Smooth muscle cell (in vitro differentiated cells): Measurements from ENCODE around the gene ATP8A2. TPM values are rescaled to one million over a fixed set of nuclear protein-coding genes. Genes with fewer than 3 reads are reported as not detected.
A peak's percentile ranks its signal among the peaks of the same experiment; 100 is the strongest.

ENCODE experiments used
- DNase-seq: peaks from one replicate; lab custom pipeline; 2025; ENCODE audit not compliant: unreplicated experiment; lab: John Stamatoyannopoulos, UW
- H2AFZ ChIP-seq: fragments of 200-600 bp; sonication (generic); 2 replicates; pipeline ENCODE4 v1.6.0; 2016; ENCODE audit warnings: antibody characterized with exemption, low read depth, mild to moderate bottlenecking
- H3F3A ChIP-seq: fragments of 200-600 bp; sonication (generic); 2 replicates; pipeline ENCODE4 v1.6.0; 2017; ENCODE audit warnings: antibody characterized with exemption, low read depth
- H3K27ac ChIP-seq: fragments of 200-600 bp; sonication (generic); 2 replicates; pipeline ENCODE4 v1.5.1; 2016; ENCODE audit warnings: low read depth, mild to moderate bottlenecking
- H3K27me3 ChIP-seq: fragments of 200-600 bp; sonication (generic); 2 replicates; pipeline ENCODE4 v1.6.1; 2016; ENCODE audit warnings: low read depth, mild to moderate bottlenecking
- H3K36me3 ChIP-seq: fragments of 200-600 bp; sonication (generic); 2 replicates; pipeline ENCODE4 v1.5.1; 2016; ENCODE audit warnings: low read depth
- H3K4me1 ChIP-seq: fragments of 200-600 bp; sonication (generic); 2 replicates; pipeline ENCODE4 v1.5.1; 2016; ENCODE audit warnings: low read depth
- H3K4me2 ChIP-seq: fragments of 200-600 bp; sonication (generic); 2 replicates; pipeline ENCODE4 v1.6.0; 2016; ENCODE audit warnings: mild to moderate bottlenecking
- H3K4me3 ChIP-seq: fragments of 200-600 bp; sonication (generic); 2 replicates; pipeline ENCODE4 v1.5.1; 2016; ENCODE audit warnings: mild to moderate bottlenecking
- H3K79me2 ChIP-seq: fragments of 200-600 bp; sonication (generic); 2 replicates; pipeline ENCODE4 v1.6.0; 2016; ENCODE audit warnings: low read depth, mild to moderate bottlenecking
- H3K9ac ChIP-seq: fragments of 200-600 bp; sonication (generic); 2 replicates; pipeline ENCODE4 v1.6.0; 2016; ENCODE audit warnings: low read depth
- H3K9me3 ChIP-seq: fragments of 200-600 bp; sonication (generic); replicated peaks from 2 replicates; pipeline ENCODE4 v1.5.1; 2016; ENCODE audit warnings: low read depth
- H4K20me1 ChIP-seq: fragments of 200-600 bp; sonication (generic); 2 replicates; pipeline ENCODE4 v1.6.0; 2016; ENCODE audit warnings: low read depth
- CTCF ChIP-seq: fragments of 200-600 bp; sonication (generic); IDR thresholded peaks from 2 replicates; pipeline ENCODE4 v1.5.1; 2017; ENCODE audit warnings: borderline replicate concordance, mild to moderate bottlenecking, antibody characterized with exemption; ENCODE audit not compliant: insufficient read depth, poor library complexity, severe bottlenecking
- WGBS: methylation state at CpG from one replicate; pipeline ENCODE4 v1.1.7; 2016; ENCODE audit warnings: low lambda C conversion rate; 5-methylcytosine and 5-hydroxymethylcytosine counted together
- polyA plus RNA-seq: library from polyadenylated mRNA; unstranded; fragments of >200 nt; fragmentation: Nextera tagmentation; extraction: Ambion mirVana; gene quantifications from 2 replicates; pipeline ENCODE4 v1.2.1, GENCODE V29; 2016
- total RNA-seq: library from RNA; depleted of rRNA; stranded (reverse); fragments of >200 nt; gene quantifications from 2 replicates; pipeline ENCODE4 v1.2.3, GENCODE V29; 2014

Gene ATP8A2
- total and polyA plus RNA-seq, 2 experiments from 2014 or later, result under 0.01 to 0.06 TPM

GRCh38 chr13:25775275-25775674 is 403.5 kb downstream of the ATP8A2 start:
- TF ChIP-seq CTCF, result no peak
- H3K4me2 ChIP-seq, result no peak overlapping the region
- DNase-seq, result no peak

GRCh38 chr13:25775986-25776385 is 404.2 kb downstream of the ATP8A2 start:
- 78% methylated on average over 4 of the region's 4 CpGs for WGBS
- no peak overlapping the region for H3K27ac ChIP-seq
- H3F3A ChIP-seq, result no peaks in the 10 kb centered on the region
- H3K4me1 ChIP-seq, result peaks cover 9% of the 10 kb centered on the region
- no peaks in the 10 kb centered on the region for H3K36me3 ChIP-seq
- no peaks in the 10 kb centered on the region for H3K27me3 ChIP-seq
- H3K4me3 ChIP-seq, result no peak overlapping the region
- no peak overlapping the region for H2AFZ ChIP-seq
- no peak overlapping the region for H3K9ac ChIP-seq
- H3K9me3 ChIP-seq, result no peaks in the 10 kb centered on the region
- DNase-seq, result no peak
- H3K79me2 ChIP-seq, result no peaks in the 10 kb centered on the region
- no peak for TF ChIP-seq CTCF
- H4K20me1 ChIP-seq, result no peaks in the 10 kb centered on the region
- no peak overlapping the region for H3K4me2 ChIP-seq

More at GRCh38 chr13:25775275-25775674, 403.5 kb downstream of the ATP8A2 start:
- no peak overlapping the region for H2AFZ ChIP-seq
- 60% methylated on average over 3 of the region's 3 CpGs for WGBS
- H3K27ac ChIP-seq, result no peak overlapping the region
- peaks cover 9% of the 10 kb centered on the region for H3K4me1 ChIP-seq
- H4K20me1 ChIP-seq, result no peaks in the 10 kb centered on the region
- no peaks in the 10 kb centered on the region for H3K79me2 ChIP-seq
- H3K27me3 ChIP-seq, result no peaks in the 10 kb centered on the region
- H3K4me3 ChIP-seq, result no peak overlapping the region
- H3K9ac ChIP-seq, result no peak overlapping the region
- no peaks in the 10 kb centered on the region for H3K9me3 ChIP-seq
- H3K36me3 ChIP-seq, result no peaks in the 10 kb centered on the region
- H3F3A ChIP-seq, result no peaks in the 10 kb centered on the region

- H3K27ac ChIP-seq, result no peak overlapping the region
- peak overlapping the region; percentile 24 for H2AFZ ChIP-seq
- peak overlapping the region; percentile 14 for H3K4me2 ChIP-seq
- no peaks in the 10 kb centered on the region for H4K20me1 ChIP-seq
- no peak for TF ChIP-seq CTCF
- no peaks in the 10 kb centered on the region for H3K27me3 ChIP-seq
- H3K9ac ChIP-seq, result no peak overlapping the region
- WGBS, result 43% methylated on average over 7 of the region's 7 CpGs
- peaks cover 9% of the 10 kb centered on the region for H3K4me1 ChIP-seq
- no peak for DNase-seq
- H3K4me3 ChIP-seq, result no peak overlapping the region
- H3K36me3 ChIP-seq, result no peaks in the 10 kb centered on the region
- no peaks in the 10 kb centered on the region for H3K79me2 ChIP-seq
- H3K9me3 ChIP-seq, result no peaks in the 10 kb centered on the region
- H3F3A ChIP-seq, result no peaks in the 10 kb centered on the region
These were observed 404.9 kb downstream of the ATP8A2 start for GRCh38 chr13:25776722-25777121.

GRCh38 chr13:25777509-25777908 is 405.7 kb downstream of the ATP8A2 start:
- H3K79me2 ChIP-seq, result no peaks in the 10 kb centered on the region
- no peak overlapping the region for H3K27ac ChIP-seq
- no peaks in the 10 kb centered on the region for H3K36me3 ChIP-seq
- TF ChIP-seq CTCF, result no peak
- no peak overlapping the region for H3K4me2 ChIP-seq
- no peak overlapping the region for H3K4me3 ChIP-seq
- no peaks in the 10 kb centered on the region for H3F3A ChIP-seq
- H4K20me1 ChIP-seq, result no peaks in the 10 kb centered on the region
- H3K9me3 ChIP-seq, result no peaks in the 10 kb centered on the region
- H3K27me3 ChIP-seq, result no peaks in the 10 kb centered on the region
- H3K9ac ChIP-seq, result no peak overlapping the region
- H3K4me1 ChIP-seq, result peaks cover 9% of the 10 kb centered on the region
- no peak overlapping the region for H2AFZ ChIP-seq
- DNase-seq, result no peak
- WGBS, result 96% methylated on average over 2 of the region's 2 CpGs
